NCI-H510A (cell line): ENCODE data around the gene PDP2.
A peak's percentile ranks its signal among the peaks of the same experiment; 100 is the strongest.
"Not testable (repeated sequence)": the region's sequence is repeated elsewhere in the genome, so short reads cannot be mapped to it uniquely, and the experiment has no call there.

Experiments
- DNase-seq: peaks from one replicate; lab custom pipeline; 2025; lab: John Stamatoyannopoulos, UW

The PDP2 gene

DNA sequence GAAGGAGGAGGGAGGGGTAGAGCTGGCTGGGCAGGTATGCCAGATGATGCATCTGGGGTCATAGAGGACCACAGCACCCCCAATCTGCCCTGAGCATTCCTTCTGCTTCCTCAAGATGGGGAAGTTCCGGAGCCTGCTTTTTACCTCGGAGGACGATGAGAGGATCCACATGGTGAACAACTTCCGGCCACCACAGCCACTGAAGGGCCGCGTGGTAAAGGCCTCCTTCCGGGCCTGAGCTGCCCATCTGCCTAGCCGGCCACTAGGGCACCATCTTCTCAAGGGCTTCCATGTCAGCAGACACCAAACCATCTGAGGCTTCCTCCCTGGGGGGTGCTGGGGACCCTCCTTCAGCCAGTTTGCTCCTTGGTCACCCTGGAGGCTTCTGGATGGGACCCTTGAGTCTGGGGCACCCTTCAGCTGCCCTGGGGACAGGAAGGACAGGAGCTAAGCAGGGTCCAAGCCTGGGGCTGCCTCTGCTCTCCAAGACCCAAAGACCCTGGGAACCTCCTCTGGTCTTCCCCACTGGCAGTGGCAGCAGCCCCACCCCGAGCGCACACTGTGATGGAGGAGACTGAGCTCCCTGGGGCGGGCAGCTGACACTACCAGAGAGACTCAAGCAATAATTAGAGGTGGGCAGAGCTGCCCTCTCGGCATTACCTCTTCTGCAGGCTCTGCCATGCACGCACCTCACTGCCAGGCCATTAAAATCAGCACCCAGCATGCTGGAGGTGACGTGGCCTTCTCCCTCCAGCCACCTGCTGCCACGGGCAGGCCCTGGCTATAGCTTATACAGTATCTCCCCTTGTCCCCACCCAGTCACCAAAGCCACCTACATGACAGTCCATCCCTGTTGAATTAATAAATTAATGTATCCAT, 26.8 kb upstream of the PDP2 start:
- no peak for DNase-seq

GRCh38 chr16:66856184-66856730, 24.1 kb upstream of the PDP2 start:
- no peak for DNase-seq

GRCh38 chr16:66856801-66857200, 23.5 kb upstream of the PDP2 start:
- no peak for DNase-seq

- DNase-seq, result no peak
Measured at GRCh38 chr16:66857437-66857836, 22.9 kb upstream of the PDP2 start.

GRCh38 chr16:66858740-66859396, 21.4 kb upstream of the PDP2 start:
- no peak for DNase-seq

GRCh38 chr16:66859397-66860068, 20.8 kb upstream of the PDP2 start:
- DNase-seq, result no peak

DNA sequence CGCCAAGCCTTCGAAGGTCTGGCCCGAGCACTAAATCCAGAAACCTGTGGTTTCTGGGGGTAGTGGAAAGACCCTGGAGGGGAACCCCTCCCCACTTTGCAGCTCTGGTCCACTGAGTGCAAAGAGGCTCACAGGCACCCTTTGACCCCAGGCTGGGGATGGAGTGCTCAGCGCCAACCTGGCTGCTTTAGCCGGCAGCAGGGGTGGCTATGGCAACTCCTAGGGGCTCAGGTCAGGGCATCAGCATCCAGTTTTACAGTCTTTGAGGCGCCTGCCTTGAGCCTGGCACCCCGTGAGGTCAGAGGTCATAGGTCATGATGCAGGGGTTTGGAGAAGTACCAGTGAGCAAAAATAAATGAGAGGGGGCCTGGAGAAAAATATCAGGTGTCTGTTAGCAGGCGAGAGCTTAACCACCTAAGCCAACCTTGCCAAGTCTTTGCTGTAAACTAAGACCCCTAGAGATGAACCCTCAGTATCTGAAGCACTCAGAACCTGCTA, 18.2 kb upstream of the PDP2 start:
- DNase-seq, result no peak

DNA sequence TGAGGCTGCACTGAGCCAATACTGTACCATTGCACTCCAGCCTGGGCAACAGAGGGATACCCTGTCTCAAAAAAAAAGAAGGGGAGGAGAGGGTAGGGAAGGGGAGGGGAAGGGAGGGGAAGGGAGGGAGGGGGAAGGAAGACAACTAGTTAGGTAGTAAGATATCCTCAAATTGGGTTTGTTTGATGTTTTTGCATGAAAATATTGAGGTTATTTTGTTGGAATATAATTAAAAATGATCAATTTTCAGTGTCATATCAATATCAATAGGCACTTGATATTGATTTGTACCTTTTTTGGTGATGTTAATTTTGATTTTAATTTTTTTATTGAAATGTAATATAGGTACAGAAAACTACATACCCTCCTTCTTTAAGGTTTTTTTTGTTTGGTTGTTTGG, 16.6 kb upstream of the PDP2 start:
- DNase-seq, result no peak

DNA sequence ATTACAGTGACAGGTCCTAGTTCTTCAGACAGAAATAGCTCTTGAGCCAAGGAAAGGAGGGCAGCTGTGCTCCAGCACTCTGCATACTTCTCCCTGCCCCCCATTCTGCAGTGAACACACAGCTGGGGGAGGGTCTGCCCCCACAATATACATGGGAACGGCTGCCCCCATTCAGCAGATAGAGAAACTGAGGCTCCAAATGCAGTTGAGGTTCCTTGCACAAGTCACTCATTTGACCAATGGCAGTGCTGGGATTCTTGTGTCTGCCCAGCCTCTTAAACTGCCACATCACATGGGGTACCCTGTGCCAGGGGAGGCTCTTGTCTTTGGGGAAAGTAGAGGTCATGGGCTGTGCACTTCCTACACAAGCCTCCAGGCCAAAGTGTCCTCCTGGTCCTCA, 10.9 kb upstream of the PDP2 start:
- DNase-seq, result no peak

DNA sequence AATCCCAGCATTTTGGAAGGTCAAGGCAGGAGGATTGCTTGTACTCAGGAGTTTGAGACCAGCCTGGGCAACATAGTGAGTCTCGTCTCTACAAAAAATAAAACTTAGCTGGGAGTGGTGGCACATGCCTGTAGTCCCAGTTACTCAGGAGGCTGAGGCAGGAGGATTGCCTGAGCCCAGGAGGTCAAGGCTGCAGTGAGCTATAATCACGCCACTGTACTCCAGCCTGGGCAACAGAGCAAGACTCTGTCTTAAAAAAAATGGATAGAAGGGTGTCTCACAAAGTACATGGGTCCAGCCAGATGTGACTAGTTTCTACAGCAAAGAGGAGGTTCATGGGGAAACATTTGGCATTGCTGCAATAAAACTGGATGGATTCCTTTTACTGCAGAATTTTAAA, 9.0 kb upstream of the PDP2 start:
- not testable (repeated sequence) for DNase-seq

DNA sequence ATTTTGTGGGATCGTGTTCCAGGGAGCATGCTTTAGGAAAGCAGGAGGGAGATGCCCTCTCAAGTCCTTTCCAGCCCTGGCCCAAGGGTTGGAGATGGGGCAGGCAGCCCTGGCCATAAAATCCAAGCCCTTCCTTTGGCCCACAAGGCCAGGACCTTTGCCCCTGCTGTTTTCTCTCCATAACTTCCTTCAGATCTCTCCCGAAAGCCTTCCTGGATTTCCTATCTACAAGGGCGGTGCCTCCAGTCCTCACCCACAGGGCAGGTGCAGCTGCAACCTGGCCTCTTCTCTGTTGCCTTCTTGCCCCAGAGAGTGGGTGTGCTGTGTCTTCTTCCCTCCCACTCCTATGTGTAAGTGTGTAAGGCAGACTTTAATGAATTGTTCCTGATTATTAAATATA, 8.5 kb upstream of the PDP2 start:
- no peak for DNase-seq

GRCh38 chr16:66872559-66872942, 7.8 kb upstream of the PDP2 start:
- DNase-seq, result no peak

DNA sequence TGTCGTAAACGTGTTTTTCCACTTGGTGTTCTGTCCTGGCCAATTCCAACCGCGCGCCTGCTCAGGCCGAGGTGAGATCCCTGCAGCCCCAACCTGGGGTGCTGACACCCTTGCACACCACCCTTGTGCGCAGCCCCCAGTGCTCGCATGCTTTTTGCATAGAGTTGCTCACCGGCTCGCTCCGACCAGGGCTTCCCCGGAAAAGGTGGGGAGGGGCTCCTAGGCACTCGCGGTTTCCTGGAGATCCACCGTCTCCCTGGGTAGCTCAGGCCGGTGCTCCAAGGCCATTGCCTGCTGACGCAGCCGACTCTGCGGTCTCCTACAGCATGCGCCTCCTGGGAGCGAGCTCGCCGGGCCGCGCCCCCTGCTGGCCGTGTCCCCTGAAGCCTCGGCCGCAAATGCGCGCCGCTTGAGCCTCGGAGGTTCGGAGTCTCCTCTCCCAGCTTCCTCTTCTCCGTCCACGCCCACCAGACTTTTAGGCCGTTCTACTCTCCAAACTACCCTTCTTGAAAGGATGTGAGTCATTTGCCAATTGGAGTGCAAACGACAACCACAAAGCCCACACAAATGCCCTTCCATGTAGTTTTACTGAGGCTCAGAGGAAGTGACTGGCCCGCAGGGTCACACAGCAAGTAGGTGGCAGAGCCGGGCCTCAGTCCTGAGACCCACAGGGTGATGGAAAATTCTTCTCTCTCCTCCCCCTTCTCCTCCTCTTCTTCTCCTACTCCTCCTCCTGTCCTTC, 7.2 kb upstream of the PDP2 start:
- DNase-seq, result peak; percentile 56

DNA sequence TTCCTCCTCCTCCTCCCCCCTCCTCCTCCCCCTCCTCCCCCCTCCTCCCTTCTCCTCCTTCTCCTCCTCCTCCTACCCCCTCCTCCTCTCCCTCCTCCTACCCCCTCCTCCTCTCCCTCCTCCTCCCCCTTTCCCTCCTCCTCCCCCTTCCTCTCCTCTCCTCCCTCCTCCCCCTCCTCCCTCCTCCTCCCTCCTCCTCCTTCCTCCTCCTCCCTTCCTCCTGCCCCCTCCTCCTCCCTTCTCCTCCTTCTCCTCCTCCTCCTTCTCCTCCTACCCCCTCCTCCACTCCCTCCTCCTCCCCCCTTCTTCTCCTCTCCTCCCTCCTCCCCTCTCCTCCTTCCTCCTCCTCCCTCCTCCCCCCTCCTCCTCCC, 6.6 kb upstream of the PDP2 start:
- DNase-seq, result no peak

GRCh38 chr16:66874079-66874775, 6.1 kb upstream of the PDP2 start:
- no peak for DNase-seq

- no peak for DNase-seq
Measured at GRCh38 chr16:66878067-66878466, 2.2 kb upstream of the PDP2 start.

GRCh38 chr16:66881014-66881417, 701 bp downstream of the PDP2 start:
- DNase-seq, result no peak

GRCh38 chr16:66881560-66881959, 1.2 kb downstream of the PDP2 start:
- no peak for DNase-seq

GRCh38 chr16:66881964-66882508, 1.7 kb downstream of the PDP2 start:
- DNase-seq, result no peak

DNA sequence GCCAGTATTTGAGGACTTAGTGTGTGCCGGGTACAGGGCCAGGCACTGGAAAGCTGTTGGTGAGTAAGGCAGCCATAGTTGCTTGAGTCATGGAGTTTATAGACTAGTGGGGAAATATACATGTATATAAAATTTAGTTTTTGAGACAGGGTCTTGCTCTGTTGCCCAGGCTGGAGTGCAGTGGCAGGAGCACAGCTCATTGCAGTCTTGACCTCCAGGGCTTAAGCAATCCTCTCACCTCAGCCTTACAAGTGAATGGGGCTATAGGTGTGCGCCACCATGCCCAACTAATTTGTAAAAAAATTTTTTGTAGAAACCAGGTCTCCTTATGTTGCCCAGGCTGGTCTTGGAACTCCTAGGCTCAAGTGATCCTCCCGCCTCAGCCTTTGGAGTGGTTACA, 2.4 kb downstream of the PDP2 start:
- no peak for DNase-seq

DNA sequence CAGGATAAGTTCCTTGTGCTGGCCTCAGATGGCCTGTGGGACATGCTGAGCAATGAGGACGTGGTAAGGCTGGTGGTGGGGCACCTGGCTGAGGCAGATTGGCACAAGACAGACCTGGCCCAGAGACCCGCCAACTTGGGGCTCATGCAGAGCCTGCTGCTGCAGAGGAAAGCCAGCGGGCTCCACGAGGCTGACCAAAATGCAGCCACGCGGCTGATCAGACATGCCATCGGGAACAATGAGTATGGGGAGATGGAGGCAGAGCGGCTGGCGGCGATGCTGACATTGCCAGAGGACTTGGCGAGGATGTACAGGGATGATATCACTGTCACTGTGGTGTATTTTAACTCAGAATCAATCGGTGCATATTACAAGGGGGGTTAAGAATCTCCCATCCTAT, 5.2 kb downstream of the PDP2 start:
- DNase-seq, result no peak
